ENCODE results near the gene GOLGA2. TPM values are rescaled to one million over a fixed set of nuclear protein-coding genes. Genes with fewer than 3 reads are reported as not detected.

Gene GOLGA2
- total RNA-seq = 38.7 and 43.2 TPM in 2 replicates

GRCh38 chr9:128275198-128276007 lies at the start of gene GOLGA2:
GOLGA2 (minus strand) TSS chr9:128276007; CDS start chr9:128275976, 31 bp downstream.
- intact Hi-C loops (cut with micrococcal nuclease) = loop anchor here (1.0 to 10.0 kb wide), 11 partner anchors 25 to 823 kb away; partner anchors contain the start of genes COQ4, DNM1, DPM2 and LRSAM1

DNA sequence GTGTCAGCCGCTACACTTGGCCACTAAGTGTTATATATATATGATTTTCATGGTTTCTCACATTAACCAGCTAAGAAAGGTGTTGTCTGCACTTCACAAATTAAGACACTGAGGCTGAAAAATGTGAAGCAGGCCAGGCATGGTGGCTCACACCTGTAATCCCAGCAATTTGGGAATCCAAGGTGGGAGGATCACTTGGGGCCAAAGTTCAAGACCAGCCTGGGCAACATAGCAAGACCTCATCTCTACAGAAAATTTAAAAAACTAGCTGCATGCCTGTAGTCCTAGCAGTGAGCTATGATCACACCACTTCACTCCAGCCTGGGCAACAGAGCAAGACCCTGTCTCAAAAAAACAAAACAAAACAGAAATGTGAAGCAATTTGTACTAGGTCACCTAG lies 48.6 kb upstream of the GOLGA2 start:
- intact Hi-C loops (cut with micrococcal nuclease) = loop anchor here (5.0 kb wide), 1 partner anchor 463 kb away; the partner anchor contains the start of gene TBC1D13

DNA sequence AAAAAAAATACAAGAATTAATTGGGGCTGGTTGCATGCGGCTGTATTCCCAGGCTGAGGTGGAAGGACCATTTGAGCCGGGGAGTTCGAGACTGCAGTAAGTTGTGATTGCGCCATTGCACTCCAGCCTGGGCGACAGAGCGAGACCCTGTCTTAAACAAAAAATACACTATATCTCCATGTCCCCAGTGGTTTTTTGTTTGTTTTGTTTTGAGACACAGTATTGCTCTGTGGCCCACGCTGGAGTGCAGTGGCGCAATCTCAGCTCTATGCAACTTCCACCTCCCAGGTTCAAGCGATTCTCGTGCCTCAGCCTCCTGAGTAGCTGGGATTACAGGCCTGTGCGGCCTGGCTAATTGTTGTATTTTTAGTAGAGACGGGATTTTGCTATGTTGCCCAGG lies 48.0 kb upstream of the GOLGA2 start:
- intact Hi-C loops (cut with micrococcal nuclease) = loop anchor here (2.0 to 5.0 kb wide), 3 partner anchors 39 to 787 kb away; partner anchors contain the start of genes CRAT, PTPA and TBC1D13

- intact Hi-C loops (cut with micrococcal nuclease) = loop anchor here (2.0 to 5.0 kb wide), 3 partner anchors 40 to 788 kb away; partner anchors contain the start of genes CRAT, PTPA and TBC1D13
These were observed 47.5 kb upstream of the GOLGA2 start for GRCh38 chr9:128323212-128323730.

DNA sequence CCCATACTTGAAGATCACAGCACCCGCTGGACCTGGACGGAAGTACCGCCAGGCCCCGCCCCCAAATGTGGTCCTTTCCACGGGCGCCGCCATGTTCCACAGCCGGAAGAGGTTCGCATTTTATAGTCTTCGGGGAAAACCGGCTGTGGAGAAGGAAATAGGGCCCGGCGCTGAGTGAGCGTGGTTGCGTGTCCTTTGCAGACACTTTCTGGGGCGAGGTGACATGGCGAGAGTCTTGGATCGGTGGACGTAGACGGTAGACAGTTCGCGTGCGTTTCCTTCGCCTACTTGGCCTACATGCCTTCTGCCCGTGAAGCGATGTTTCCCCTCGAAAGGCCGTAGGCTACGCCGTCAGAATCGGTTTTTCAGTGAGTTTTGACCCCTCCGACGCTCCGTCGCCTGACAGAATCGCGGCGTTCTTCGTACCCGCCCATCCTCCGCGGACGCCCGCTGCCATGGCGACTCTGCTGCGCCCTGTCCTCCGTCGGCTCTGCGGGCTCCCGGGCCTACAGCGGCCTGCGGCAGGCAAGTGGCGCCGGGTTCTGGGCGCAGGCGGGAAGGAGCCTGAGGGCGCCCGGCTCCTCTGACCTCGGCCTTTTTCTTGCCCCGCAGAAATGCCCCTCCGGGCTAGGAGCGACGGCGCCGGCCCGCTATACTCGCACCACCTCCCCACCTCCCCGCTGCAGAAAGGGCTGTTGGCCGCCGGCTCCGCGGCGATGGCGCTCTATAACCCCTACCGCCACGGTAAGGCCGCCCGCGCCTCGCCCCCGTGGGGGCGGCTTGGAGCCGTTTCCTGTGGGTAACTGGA lies 46.8 kb upstream of the GOLGA2 start, which contains the start of the genes COQ4 and TRUB2:
Gene COQ4, plus strand, starts transcription at position 436 of the 808 bp plus-strand sequence. Its CDS starts 20 bp downstream, at position 456.
Gene TRUB2, minus strand, starts transcription at position 44 of the 808 bp plus-strand sequence. Its CDS starts 39 bp downstream, at position 5.
- intact Hi-C loops (cut with micrococcal nuclease) = loop anchor here (1.0 to 5.0 kb wide), 9 partner anchors 18 to 788 kb away; partner anchors contain the start of genes BBLN, CRAT, GOLGA2 and ODF2

GRCh38 chr9:128321879-128322403 lies 46.1 kb upstream of the GOLGA2 start:
- intact Hi-C loops (cut with micrococcal nuclease) = loop anchor here (1.0 to 5.0 kb wide), 9 partner anchors 18 to 789 kb away; partner anchors contain the start of genes BBLN, CRAT, GOLGA2 and ODF2

DNA sequence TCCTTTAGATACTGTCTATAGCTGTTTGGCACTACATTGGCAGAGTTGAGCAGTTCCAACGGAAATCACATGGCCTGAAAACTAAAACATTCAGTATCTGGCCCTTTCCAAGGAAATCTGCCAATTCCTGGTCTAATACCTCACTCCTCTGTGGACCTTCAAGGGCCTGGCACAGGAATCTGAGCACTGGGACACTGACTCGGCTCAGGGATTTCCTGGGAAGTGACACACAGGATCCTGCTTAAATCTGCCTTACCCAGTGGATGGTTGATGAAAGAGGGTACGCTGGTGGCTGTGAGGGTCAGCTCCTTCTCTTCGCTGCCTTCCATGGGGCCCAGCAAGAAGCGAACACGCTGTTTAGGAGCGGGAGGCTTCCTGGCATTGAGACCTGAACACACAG lies 45.5 kb upstream of the GOLGA2 start:
- intact Hi-C loops (cut with micrococcal nuclease) = loop anchor here (5.0 kb wide), 1 partner anchor 466 kb away; the partner anchor contains the start of gene TBC1D13

DNA sequence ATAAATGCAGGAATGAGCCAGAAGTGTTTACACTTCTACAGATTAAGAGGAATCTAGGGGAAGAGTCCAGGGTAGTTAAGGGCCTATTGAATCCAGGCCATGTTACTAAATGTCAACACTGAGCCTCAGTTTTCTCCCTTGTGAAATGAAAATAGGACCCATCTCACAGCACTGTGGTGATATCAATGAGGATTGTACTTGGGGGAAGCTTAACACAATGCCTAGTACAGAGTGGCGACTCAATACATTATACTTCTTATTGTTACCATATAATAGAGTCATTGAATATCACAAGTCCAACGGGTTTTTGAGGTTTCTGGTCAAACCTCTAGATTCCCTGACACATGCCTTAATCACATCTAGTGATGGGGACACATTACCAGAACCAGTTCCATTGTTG lies 41.8 kb upstream of the GOLGA2 start:
- intact Hi-C loops (cut with micrococcal nuclease) = no loop called here

- intact Hi-C loops (cut with micrococcal nuclease) = no loop called here
These were observed 40.6 kb upstream of the GOLGA2 start for GRCh38 chr9:128316421-128316820.

GRCh38 chr9:128314697-128315096 lies 38.9 kb upstream of the GOLGA2 start:
- intact Hi-C loops (cut with micrococcal nuclease) = no loop called here

DNA sequence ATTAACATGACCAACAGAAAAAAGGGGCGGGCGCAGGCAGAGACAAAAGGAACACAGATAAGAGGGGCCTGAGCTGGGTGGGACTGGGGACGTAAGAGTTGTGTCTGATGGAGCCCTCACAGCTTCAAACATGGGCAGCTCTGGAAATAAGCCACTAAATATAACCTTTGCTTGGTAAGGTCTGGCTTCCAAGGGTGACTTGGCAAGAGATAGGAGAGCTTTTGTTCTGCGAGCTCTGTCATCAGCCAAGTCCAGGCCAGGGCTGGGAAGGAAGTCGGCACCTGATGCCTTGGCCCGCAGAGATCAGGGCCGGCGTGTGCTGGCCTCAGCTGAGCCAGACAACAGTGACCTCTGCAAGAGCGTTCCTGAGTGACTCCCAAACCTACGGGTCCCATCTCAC lies 34.7 kb upstream of the GOLGA2 start:
- intact Hi-C loops (cut with micrococcal nuclease) = no loop called here

- intact Hi-C loops (cut with micrococcal nuclease) = no loop called here
These were observed 33.7 kb upstream of the GOLGA2 start for GRCh38 chr9:128309551-128309950.

- intact Hi-C loops (cut with micrococcal nuclease) = no loop called here
These were observed 29.1 kb upstream of the GOLGA2 start for GRCh38 chr9:128304971-128305288.

- intact Hi-C loops (cut with micrococcal nuclease) = no loop called here
These were observed 28.5 kb upstream of the GOLGA2 start for GRCh38 chr9:128304136-128304970.

DNA sequence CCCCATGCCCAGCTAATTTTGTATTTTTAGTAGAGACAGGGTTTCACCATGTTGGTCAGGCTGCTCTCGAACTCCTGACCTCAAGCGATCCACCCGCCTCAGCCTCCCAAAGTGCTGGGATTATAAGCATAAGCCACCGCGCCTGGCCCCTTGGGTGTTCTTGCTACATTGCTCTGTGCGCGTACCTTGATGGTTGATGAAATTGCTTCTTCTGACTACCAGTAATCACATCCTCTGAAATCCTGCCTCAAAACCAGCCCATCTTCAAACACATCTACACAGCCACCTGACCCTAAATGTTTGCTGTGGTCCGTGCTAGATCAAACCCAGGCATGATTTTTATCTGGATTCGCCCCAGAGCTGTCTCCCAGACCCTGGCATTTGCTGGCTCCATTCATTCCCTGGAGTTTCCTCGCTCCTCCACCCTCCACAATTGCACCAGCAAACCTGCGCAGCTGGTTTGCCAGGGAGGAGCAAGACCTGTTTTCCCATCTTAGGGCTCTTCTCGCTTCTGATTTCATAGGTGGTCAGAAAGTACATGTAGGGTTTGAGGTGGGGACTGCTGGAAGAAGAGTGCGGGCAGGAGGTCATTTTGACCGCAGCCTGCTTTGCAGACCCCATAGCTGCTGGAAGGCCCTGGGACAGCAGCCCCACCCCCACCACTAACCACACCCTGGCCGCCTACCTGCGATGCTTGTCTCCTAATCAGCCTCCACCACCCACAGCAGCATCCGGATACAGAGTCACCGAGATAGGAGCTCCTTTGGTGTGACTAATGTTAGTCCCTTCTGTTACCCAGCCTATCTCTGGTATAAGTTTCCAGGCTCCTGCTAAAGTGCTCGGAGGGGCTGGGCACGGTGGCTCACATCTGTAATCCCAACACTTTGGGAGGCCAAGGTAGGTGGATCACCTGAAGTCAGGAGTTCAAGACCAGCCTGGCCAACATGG lies 23.0 kb upstream of the GOLGA2 start:
- intact Hi-C loops (cut with micrococcal nuclease) = no loop called here

- intact Hi-C loops (cut with micrococcal nuclease) = no loop called here
These were observed 21.5 kb upstream of the GOLGA2 start for GRCh38 chr9:128297221-128297773.

- intact Hi-C loops (cut with micrococcal nuclease) = no loop called here
These were observed 20.8 kb upstream of the GOLGA2 start for GRCh38 chr9:128296340-128297220.

GRCh38 chr9:128294142-128294541 lies 18.3 kb upstream of the GOLGA2 start:
- intact Hi-C loops (cut with micrococcal nuclease) = no loop called here

Data from T-helper 2 cell treated with Interferon-gamma antibody and Interleukin-4, amounts not matched to agents 100 ng/mL and 5 ng/mL, for 36 hours (primary cell).